ENCODE data around the gene NSUN2.

NSUN2 gene

DNA sequence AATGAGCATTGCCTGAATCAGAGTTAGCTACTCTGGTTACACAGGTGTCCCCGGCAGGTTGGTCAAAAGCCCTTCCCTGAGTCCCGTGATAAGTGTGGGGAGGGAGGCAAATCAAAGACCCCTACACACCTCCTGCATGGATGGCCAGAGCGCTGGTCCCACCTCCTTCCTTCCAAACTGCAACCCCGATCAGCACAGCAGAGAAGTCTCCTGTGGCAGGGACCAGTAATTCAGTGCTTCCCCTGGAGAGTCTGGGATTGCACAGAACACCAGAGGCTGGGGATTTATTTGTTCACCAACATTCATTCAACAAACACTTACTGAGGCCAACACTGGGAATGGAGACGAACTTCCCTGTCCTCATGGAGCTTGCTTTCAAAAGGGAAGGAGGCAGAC, 46.2 kb downstream of the NSUN2 start:
- DNase-seq (ENCODE audit: low read depth), result no peak
- TF ChIP-seq, protein P1, sequence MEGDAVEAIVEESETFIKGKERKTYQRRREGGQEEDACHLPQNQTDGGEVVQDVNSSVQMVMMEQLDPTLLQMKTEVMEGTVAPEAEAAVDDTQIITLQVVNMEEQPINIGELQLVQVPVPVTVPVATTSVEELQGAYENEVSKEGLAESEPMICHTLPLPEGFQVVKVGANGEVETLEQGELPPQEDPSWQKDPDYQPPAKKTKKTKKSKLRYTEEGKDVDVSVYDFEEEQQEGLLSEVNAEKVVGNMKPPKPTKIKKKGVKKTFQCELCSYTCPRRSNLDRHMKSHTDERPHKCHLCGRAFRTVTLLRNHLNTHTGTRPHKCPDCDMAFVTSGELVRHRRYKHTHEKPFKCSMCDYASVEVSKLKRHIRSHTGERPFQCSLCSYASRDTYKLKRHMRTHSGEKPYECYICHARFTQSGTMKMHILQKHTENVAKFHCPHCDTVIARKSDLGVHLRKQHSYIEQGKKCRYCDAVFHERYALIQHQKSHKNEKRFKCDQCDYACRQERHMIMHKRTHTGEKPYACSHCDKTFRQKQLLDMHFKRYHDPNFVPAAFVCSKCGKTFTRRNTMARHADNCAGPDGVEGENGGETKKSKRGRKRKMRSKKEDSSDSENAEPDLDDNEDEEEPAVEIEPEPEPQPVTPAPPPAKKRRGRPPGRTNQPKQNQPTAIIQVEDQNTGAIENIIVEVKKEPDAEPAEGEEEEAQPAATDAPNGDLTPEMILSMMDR (IDR thresholded peaks at IDR 0.05; ENCODE audit: control insufficient read depth, extremely low read depth, insufficient read depth), result no peak
- H3K4me3 ChIP-seq (ENCODE audit: low read depth, low read length), result no peak overlapping the region

GRCh38 chr5:6585939-6586646, 46.8 kb downstream of the NSUN2 start:
- TF ChIP-seq, protein P1 (IDR thresholded peaks at IDR 0.05; ENCODE audit: control insufficient read depth, extremely low read depth, insufficient read depth), result no peak
- no peak for DNase-seq (ENCODE audit: low read depth)
- H3K4me3 ChIP-seq (ENCODE audit: low read depth, low read length), result no peak overlapping the region

- no peak for DNase-seq (ENCODE audit: low read depth)
- no peak overlapping the region for H3K4me3 ChIP-seq (ENCODE audit: low read depth, low read length)
- TF ChIP-seq, protein P1 (IDR thresholded peaks at IDR 0.05; ENCODE audit: control insufficient read depth, extremely low read depth, insufficient read depth), result no peak
These were observed 47.7 kb downstream of the NSUN2 start for GRCh38 chr5:6585168-6585567.

GRCh38 chr5:6584727-6585126, 48.1 kb downstream of the NSUN2 start:
- no peak for DNase-seq (ENCODE audit: low read depth)
- TF ChIP-seq, protein P1 (IDR thresholded peaks at IDR 0.05; ENCODE audit: control insufficient read depth, extremely low read depth, insufficient read depth), result no peak
- H3K4me3 ChIP-seq (ENCODE audit: low read depth, low read length), result no peak overlapping the region

DNA sequence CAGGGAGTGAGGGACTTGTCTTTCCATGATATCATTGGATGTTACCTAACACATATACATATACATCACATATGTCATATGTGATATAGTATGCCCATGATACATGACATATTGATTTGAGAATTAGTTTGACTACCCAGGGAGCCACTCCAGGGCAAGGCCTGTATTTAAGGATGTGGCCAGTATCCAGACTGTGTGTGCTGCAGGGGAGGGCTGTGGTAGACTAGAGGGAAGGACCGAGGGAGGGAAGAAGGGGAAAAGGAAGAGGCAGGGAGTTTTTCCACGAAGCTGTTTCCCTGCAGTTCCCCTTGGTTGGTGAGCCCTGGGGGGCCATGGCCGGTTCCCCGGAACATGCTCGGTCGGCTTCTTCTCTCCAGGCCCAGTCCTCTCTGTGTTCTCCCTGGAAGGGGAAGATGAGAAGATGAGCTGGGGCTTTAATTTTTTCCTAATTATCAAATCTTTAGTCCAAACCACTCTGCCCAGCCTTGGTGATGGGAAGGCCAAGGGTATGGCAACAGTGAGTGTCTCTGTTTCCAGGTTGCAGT, 48.7 kb downstream of the NSUN2 start:
- no peak for DNase-seq (ENCODE audit: low read depth)
- TF ChIP-seq, protein P1 (IDR thresholded peaks at IDR 0.05; ENCODE audit: control insufficient read depth, extremely low read depth, insufficient read depth), result no peak
- no peak overlapping the region for H3K4me3 ChIP-seq (ENCODE audit: low read depth, low read length)

GRCh38 chr5:6583049-6583880, 49.6 kb downstream of the NSUN2 start:
- TF ChIP-seq, protein P1 (IDR thresholded peaks at IDR 0.05; ENCODE audit: control insufficient read depth, extremely low read depth, insufficient read depth), result no peak
- no peak overlapping the region for H3K4me3 ChIP-seq (ENCODE audit: low read depth, low read length)
- DNase-seq (ENCODE audit: low read depth), result no peak
